HG02852 (cell line): ENCODE data around the gene CNTN3.

Experiments
- ATAC-seq: cut with Tn5 transposase; IDR thresholded peaks from one replicate; pipeline ENCODE4 v1.9.1; 2021; ENCODE audit warnings: mild to moderate bottlenecking, moderate library complexity; ENCODE audit not compliant: unreplicated experiment

CNTN3 gene

DNA sequence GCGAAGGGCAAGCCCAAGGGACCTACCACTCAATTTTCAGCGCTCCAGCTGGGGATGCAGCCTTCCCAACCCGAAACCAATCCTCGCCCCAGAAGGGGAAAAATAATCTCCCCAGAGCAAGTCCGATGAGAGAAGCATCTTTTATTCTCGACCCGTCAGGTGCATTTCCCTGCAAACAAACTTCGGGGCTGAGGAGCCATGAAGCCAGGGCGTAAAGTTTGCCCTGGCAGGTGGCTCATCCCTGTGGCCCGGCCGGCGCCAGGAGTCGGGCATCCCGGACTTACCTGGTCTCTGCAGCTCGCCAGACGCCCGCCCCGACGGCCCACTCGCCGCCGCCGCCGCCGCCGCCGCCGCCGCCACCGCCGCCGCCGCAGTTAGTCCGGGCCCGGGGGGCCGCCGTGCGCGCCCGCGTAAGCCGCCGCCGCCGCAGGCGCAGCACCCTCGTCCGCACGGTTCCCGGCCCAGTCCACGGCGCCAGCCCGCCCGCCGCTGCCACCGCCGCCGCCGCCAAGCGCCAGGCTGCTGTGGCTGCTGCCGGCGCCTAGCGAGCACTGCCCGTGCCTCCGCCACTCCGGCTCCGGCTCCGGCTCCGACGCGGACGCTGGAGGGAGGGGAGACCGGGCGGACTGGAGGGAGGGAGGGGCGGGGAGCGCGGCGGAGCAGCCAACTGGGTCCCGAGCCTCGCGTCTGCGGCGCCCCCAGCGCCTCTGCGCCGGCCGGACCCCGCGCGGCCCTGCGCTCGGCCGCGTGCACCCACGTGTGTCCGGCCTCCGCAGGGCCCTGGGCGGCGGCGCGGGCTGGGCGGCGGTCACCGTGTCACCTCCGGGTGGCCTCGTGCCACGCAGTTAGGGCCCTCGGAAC, at the start of gene CNTN3:
Gene CNTN3, minus strand, starts transcription at position 553 of the 861 bp plus-strand sequence. CDS start 93,547 bp downstream, outside the sequence.
- ATAC-seq = no peak

DNA sequence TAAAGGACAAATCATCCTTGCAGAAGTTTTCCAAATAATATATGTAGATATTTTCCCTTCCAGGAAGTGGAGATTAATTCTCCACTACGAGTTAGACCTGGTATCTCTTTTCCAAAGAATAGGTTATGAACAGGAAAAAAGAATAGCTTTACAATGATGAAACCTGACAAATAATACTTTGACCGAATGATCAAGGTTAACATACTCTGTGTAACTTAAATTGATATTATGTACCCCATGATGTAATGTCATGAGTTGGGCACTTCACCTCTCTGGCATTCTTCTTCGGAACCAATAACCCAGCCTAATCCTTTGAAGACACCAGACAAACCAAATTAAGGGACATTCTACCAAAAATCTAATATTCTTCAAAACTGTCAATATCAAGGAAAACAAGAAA, 48.7 kb upstream of the CNTN3 start:
- ATAC-seq = no peak

DNA sequence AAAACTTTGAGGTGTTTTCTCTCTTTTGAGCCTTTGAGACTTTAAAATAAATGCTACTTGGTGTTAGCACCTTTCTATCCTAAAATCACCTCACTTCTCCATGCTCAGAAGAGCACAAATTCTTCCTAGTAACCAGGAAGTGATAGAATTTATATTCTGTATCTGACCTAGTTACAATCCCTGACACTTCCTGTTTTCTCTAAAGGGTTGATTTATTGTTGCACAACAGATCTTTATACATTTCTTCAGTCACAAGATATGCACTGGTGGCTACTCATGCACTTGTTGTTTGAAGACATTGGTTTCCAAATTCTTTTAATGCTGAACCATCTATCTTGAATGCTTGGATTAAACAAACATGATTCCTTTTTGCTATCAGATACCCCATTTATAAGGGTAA, 47.2 kb upstream of the CNTN3 start:
- ATAC-seq = no peak

DNA sequence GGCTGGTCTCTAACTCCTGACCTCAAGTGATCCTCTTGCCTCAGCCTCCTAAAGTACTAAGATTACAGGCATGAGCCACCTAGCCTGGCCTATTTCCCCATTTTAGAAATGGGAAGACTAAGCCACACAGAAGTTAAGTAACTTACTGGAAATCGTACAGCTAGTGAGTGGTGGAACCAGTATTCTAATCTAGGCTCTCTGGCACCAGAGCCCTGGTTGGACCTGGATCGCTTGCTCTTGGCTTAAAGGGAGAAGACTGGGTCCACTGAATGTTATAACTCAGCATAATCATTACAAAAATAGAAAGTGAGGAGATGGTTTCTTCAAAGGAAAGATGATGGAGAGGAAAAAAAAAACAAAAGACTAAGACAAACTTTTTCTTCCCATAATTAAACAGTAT, 37.4 kb upstream of the CNTN3 start:
- ATAC-seq = no peak

DNA sequence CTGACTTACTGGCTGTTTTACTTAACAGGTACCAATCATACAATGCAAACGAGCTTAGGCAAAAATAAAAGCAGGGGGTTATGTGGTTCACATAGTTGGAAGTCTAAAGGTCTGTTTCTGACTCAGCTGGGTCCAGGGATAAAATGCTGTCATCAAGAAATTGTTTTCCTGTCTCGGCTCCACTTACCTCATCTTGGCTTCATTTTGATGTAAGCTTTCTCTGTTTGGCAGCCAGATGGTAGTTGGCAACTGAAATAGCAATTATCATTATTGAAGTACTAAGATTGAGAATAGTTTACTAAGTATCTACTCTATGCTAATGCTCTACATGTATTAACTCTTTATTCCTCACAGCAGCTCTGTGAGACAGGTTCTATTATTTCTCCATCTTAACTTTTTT, 36.8 kb upstream of the CNTN3 start:
- ATAC-seq = no peak

DNA sequence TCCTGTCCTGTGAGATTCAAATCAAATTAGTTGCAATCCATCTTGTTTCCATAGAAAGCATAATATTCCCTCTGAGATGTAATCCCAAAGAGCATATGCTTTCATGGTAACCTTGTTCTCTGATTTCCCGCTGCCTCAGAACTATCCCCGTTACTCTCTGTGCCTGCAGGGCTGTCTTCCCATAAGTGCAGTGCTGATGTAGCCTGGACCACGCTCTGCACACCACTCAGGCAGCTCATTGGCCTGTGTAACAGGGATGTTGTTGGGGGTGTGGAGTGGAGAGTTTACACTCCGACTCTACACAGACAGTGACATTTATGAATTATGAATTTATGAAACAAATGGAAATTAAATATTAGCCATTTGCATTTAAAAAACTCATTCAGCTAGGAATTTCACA, 33.6 kb upstream of the CNTN3 start:
- no peak for ATAC-seq

DNA sequence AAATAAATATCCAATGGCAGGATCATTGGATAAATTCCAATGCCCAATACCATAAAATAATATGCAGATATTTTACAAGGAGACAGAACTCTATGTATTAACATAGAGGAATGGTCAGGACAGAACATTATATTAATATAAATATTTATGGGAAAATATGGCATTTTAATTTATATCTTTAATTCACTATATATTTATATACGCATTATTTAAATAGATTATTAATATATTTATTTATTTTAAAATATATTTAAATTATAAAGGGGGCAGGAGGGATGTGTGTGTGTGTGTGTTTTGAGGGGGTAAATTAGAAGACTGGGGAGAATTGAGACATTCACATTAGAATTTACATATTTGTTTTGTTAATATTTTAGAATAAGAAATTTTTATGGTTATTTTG, 31.6 kb upstream of the CNTN3 start:
- ATAC-seq = no peak

DNA sequence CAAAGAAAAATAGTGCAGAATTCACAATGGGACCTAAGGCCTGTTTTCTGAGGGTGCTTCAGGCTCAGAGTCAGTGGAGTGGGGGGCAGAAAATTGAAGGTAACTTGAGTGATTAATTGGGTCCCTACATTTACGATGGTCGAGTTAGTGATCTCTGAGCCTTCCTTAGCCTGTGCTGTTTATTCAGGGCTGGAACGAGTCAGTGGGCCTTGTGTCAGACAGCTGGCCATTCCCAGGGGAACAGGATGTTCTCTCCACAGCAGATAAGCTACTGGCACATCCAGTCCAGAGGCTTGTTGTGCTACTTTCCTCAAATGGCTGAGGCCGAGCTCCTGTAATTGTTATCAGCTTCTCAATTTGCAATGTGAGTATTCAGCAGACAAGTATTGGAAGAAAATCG, 29.2 kb upstream of the CNTN3 start:
- no peak for ATAC-seq

DNA sequence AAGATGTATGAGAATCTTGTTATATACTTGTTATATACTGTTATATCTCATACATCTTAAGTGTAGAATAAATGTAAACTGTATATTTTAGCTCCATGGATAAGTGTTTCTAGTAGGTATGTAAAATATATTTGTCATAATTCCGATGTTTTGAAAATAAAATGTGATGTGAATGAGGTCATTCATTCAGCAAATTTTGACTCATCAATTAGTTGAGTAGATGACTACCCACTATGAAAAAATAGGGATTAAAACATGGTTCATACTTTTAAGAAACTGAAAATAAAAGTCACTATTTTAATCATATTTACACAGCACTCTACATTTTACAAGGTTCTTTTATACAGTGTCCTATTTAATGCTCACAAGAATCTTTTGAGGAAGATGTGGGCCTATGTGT, 28.4 kb upstream of the CNTN3 start:
- no peak for ATAC-seq

DNA sequence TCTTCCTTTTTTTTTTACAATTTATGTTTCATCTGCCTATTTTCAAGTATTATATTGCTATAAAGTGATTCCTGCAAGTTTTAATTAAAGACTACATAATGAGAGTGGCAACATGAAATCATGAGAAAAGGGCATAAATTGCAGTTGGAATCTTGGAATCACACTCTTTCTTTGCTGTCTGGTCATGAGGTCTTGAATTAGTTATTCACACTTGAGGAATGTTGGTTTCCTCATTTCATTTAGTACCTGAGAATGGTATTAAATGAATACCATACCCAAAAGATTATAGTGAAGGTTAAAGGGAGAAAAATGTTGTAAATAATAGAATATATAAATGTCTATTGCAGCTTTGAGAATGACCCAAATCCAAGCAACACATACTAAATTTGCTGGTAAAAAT, 25.8 kb upstream of the CNTN3 start:
- no peak for ATAC-seq

DNA sequence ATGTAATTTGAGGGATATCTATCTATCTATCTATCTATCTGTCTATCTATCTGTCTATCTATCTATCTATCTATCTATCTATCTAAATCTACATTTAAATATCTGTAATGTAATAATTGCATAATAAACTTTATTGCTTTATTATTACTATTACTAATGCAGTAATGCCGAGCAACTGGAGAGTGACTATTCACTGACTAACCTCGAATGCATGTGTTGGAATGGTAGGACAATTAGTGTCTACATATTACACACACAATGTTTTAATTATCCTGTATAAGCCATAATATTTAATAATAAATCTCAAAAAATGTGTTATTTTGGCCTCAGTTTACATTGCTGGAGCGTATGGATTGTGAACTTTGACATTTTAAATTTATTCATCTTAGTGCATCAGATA, 25.2 kb upstream of the CNTN3 start:
- ATAC-seq = no peak

DNA sequence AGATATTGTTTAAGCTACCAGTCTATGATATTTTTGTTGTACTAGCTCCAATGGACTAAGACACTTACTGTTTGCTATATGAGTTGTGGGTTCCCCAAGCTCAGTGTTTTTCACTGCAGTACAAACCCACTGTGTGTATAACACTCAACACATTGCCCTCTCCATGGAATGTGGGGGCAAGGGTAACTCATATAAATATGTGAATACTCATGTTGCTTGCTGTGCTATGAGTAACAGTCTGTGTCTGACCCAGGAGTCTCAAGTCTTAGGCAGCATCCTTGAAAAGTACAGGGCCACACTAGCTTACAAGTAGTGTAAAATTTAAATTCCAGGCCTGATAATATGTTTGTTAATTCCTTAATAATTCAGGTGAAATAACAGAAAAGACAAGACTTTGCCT, 22.5 kb upstream of the CNTN3 start:
- ATAC-seq = no peak

DNA sequence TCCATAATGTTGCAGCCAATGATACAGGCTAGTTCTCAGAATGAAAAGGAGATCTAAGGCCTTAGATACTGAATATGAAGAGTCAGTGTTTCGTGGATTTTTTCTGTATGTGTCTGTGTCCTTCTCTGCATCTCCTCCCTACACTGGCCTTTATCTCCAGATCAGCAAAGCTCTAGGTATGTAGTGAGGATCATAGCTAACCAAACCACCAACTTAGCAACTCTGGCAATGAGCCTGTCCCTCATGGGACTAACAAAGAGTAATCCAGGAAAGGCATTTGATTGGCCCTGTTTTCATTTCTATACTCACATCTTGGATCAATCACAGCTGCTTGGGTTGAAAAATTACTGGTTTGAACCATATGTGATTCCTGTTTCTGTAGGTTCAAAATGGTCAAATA, 18.6 kb upstream of the CNTN3 start:
- no peak for ATAC-seq

DNA sequence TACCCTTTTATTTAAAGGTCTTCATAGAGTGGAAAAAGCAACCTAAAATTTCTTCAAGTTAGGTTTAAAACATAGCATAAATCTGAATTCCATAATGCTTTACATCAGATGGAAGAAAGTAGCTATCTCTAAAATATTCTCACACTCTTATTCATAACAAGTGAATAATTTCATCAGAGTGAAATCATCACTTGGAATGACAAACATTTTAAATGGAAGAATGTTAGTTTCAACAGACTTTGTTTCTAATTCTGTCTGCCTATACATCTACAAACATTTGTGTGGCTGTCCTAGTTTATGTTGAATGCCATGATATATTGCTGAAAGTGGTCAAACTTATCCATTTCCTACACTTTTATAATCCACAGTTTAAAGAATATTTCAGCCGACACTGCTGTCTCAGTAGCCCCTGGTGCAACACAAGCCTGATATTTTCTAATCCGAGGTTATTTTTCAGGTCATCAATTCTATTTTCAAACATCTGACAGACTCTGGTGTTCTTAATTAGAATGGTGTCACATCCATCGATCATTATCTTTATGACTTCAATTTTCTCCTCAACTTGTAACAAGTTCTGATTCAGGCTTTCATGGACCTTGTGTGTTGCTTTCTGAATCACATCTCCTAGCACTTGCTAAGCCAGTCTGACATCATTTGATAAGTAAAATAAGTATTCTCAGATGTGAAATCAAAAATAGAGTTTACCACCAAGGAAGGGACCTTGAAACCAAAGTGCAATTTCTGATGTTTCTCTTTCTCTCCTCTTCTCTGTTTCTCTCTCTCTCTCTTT, 17.1 kb upstream of the CNTN3 start:
- no peak for ATAC-seq

DNA sequence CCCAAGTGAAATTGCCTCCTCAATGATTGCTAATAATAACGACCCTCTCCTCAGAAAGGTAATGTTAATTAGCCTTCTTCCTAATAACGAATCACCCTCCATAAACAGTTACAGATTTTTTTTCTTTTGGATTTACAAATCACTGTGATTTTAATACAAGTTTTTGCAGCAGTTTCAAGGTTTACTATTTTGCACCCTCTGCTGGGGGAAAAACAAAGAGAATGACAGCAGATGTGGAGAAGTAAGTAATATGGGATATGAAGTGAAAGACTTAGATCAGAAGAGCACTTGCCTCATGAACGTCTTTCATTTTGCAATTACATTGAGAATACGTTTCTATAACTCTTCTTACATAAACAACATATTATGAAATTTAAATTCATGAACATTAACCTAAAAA, 16.1 kb upstream of the CNTN3 start:
- no peak for ATAC-seq

DNA sequence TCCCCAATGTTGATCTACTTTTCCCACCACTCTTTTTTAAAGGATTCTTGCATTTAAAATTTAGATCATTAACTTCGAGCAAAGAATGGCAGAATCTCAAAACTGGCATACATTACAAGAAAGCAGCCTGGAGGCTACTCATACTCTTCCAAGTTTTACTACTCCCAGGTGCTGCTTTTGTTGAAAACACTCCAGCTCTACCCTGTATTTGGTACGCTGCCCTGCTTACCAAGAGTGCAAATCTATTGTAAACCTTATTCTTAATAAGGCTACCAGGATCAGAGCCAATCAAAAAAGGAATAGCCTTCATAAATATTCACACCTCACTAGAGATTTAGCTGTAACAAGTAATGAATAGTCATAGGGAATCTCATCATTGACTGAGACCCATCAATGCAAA, 11.6 kb upstream of the CNTN3 start:
- no peak for ATAC-seq

DNA sequence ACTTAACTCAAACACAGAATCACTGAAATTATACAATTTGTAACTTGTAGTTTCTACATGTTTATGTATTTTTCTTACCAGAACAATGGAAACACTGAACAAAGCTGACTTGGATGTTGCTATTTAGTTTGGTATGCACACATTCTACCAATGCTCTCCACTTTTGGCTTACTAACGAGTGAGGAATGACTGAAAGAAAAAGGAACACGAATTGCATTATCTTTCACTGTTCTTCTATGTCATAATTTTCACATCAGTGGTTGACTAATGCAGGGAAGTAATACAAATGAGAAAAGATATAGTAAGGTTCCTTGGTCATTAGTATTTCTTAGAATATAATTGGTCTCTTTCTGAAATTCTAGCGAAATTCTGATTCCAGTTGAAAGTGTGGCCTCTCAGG, 9.8 kb upstream of the CNTN3 start:
- ATAC-seq = no peak

DNA sequence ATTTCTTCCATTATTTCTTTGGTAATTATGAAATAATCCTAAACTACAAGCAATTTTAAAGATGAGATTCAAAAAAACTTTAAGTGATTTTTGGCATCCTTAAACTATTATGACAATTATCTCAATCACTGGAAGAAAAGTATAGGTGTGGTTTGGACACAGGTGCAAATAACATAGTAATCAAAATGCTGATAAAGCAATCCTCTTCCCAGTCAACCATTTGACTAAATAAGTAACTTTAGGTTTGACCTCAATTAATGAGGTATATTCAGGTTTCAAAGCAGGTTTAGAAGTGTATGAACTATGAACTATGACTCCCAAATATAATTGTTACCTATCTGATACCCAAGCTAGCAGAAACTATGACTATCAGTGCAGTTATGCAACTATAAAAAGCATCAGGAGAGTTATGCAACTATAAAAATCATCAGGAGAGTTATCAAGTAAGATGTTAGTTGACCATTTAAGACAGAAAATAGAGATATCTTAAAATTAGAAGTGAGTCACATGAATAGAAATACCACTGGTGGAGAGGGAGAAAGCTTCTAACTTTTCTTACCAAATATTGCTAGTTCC, 8.9 kb upstream of the CNTN3 start:
- ATAC-seq = no peak

DNA sequence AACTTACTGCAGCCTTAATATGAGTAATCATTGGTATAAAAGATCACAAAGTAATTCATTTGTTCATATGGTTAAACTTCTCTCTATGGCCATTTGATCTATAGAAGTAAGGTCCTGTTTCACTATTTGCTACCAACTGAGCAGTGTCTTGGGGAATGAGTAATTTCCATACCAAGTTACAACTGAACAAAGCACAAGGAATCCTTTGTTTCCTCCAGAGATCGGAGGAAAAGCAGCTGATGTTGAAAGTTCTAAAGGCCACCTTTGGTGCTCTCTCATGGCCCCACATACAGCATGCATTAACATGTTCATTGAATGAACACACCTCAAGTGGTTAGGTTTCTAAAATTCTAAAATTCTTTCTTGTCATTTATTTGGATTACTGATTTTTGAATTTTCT, 7.1 kb upstream of the CNTN3 start:
- no peak for ATAC-seq

DNA sequence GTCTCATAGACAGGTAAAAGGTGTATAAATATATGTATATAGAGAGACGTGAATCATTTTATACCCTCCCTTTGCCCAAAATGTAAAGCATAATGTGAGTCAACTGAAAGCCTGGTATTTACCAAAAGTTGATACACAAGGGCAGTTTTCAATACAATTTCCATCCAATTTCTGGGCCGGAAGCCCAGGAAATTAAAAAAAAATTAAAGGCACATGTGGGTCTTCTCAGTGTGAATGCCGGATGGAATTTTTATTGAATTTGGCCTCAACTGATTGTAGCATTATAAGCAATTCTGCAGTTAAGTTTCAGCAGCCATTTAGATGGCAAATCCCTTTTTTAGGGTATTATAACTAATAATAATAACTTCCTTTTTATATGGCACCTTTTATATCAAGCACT, 3.3 kb upstream of the CNTN3 start:
- no peak for ATAC-seq

DNA sequence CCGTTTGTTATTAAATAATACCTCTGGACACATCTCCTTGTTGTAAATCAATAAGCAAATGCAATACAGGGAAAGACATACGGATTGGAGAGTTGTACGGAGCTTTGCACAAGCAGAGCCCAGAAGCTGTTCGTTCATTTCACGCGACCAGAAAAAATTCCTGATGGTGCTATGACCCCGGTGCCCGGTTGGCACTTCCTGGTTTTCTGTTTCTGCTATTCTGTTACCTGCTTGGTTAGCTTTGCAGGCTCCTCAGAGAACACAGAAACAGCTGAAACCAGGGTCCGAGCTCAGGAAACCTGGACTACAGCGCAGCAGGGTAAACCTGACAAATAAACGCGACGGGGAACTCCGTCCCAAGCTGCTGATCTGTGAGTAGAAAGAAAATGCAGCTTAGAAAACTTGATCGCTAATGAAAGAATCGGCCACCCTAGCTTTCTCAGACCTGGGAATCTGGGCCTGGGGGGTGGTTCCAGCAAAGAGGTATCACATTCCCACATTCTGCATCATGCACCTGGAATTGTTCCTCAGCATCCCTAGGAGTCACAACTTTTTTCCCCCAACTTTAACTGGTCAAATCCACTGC, 845 bp downstream of the CNTN3 start:
- ATAC-seq = no peak

DNA sequence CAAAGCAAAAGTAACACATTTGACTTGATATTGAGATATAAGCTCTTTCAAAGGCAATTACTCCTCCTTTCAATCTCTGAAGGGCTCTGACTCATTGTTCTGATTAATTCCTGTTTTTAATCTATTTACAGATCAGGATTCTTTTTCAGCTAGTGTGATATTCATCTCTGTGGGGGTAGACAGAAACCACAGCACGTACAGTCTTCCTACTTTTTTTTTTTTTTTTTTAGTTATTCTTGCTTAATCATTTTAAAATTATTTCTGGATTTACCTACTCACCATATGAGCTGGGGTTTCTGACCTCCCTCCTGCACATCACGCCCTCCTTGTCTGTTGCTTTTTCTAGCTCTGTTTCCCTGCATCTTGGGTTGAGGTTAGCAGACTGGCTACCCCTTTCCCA, 1.4 kb downstream of the CNTN3 start:
- ATAC-seq = no peak
